Activated naive CD8-positive, alpha-beta T cell treated with anti-CD3 and anti-CD28 coated beads for 36 hours (primary cell): ENCODE results near the gene SOCS6. TPM values are rescaled to one million over a fixed set of nuclear protein-coding genes. Genes with fewer than 3 reads are reported as not detected.
"Not testable (repeated sequence)": the region's sequence is repeated elsewhere in the genome, so short reads cannot be mapped to it uniquely, and the experiment has no call there.

Source experiments
- DNase-seq: peaks from one replicate; pipeline ENCODE4 v3.0.0; 2021
- H3K27ac Mint-ChIP-seq: one replicate; pipeline ENCODE4 v1.8.0; 2022; ENCODE audit warnings: mild to moderate bottlenecking, moderate library complexity, mixed read lengths
- H3K27me3 Mint-ChIP-seq: one replicate; pipeline ENCODE4 v1.8.0; 2022; ENCODE audit warnings: mild to moderate bottlenecking, mixed read lengths
- H3K36me3 Mint-ChIP-seq: one replicate; pipeline ENCODE4 v1.8.0; 2021; ENCODE audit warnings: mild to moderate bottlenecking, mixed read lengths
- H3K4me1 Mint-ChIP-seq: one replicate; pipeline ENCODE4 v1.8.0; 2021; ENCODE audit warnings: mixed read lengths
- H3K4me3 Mint-ChIP-seq: one replicate; pipeline ENCODE4 v1.8.0; 2022; ENCODE audit warnings: mild to moderate bottlenecking, moderate library complexity, mixed read lengths
- H3K9me3 Mint-ChIP-seq: one replicate; pipeline ENCODE4 v1.8.0; 2022; ENCODE audit warnings: mixed read lengths
- total RNA-seq, 2 experiments: library from RNA; stranded (reverse); gene quantifications; one replicate each; pipeline ENCODE4 v1.2.3, GENCODE V29; 2021

The SOCS6 gene
- total RNA-seq, 2 experiments from 2014 or later: 2.1 to 2.2 TPM

DNA sequence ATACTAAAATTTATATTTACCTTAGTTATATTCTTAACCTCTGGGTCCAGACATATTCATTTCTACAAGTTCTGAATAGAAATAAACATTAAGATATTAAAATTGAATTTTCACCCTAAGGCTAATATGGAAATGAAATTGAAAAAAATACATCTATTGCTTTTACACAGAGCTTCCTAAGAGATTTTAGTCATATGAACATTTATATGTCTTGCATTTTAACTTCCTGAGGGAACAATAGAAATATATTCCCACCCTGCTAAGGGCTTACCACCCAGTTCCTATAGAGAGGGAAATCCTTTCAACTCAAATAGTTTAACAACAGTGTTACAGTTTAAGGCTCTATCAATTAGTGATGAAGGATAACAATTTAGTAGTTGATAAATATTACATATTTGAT is 60.5 kb downstream of the SOCS6 start:
- H3K27me3 Mint-ChIP-seq: no peaks in the 10 kb centered on the region
- DNase-seq: no peak
- H3K36me3 Mint-ChIP-seq: peaks cover 2% of the 10 kb centered on the region
- no peak overlapping the region for H3K27ac Mint-ChIP-seq
- peaks cover 11% of the 10 kb centered on the region for H3K9me3 Mint-ChIP-seq
- H3K4me1 Mint-ChIP-seq: no peaks in the 10 kb centered on the region
- no peak overlapping the region for H3K4me3 Mint-ChIP-seq

DNA sequence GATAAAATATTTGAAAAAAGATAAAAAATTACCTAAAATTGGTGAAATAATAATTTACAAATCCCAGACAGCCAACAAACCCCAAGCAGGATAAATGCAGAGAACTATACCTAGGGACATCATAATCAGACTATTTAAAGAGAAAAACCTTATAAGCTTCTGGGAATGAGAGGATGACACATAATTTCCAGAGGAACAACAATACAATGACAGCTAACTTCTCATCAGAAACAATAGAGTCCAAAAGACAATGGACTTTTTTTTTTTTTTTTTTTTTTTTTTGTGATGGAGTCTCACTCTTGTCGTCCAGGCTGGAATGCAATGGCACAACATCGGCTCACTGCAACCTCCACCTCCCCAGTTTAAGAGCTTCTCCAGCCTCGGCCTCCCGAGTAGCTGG is 65.2 kb downstream of the SOCS6 start:
- no peaks in the 10 kb centered on the region for H3K36me3 Mint-ChIP-seq
- no peaks in the 10 kb centered on the region for H3K4me1 Mint-ChIP-seq
- peaks cover 14% of the 10 kb centered on the region for H3K9me3 Mint-ChIP-seq
- H3K27me3 Mint-ChIP-seq: no peaks in the 10 kb centered on the region
- no peak for DNase-seq
- H3K27ac Mint-ChIP-seq: no peak overlapping the region
- no peak overlapping the region for H3K4me3 Mint-ChIP-seq

DNA sequence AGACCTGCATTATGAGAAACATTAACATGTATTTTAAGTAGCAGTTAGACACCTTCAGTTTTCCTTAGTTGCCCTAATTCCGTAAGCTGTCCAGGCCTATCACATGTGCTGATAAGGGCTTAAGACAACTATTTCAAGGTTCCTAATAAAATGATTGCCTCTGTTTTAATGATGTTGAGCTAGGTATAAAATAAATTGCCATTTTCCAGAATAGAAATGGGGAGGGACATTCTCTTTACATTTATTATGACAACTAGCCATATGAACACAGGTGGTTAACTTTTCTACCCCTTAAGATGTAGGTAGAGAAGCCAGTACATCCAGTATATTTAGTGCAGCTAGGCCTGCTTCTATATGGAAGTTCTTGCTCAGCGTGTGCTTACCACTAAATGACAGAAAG is 65.9 kb downstream of the SOCS6 start:
- H3K9me3 Mint-ChIP-seq: peaks cover 14% of the 10 kb centered on the region
- no peaks in the 10 kb centered on the region for H3K27me3 Mint-ChIP-seq
- H3K4me3 Mint-ChIP-seq: no peak overlapping the region
- H3K4me1 Mint-ChIP-seq: no peaks in the 10 kb centered on the region
- H3K27ac Mint-ChIP-seq: no peak overlapping the region
- no peak for DNase-seq
- no peaks in the 10 kb centered on the region for H3K36me3 Mint-ChIP-seq

DNA sequence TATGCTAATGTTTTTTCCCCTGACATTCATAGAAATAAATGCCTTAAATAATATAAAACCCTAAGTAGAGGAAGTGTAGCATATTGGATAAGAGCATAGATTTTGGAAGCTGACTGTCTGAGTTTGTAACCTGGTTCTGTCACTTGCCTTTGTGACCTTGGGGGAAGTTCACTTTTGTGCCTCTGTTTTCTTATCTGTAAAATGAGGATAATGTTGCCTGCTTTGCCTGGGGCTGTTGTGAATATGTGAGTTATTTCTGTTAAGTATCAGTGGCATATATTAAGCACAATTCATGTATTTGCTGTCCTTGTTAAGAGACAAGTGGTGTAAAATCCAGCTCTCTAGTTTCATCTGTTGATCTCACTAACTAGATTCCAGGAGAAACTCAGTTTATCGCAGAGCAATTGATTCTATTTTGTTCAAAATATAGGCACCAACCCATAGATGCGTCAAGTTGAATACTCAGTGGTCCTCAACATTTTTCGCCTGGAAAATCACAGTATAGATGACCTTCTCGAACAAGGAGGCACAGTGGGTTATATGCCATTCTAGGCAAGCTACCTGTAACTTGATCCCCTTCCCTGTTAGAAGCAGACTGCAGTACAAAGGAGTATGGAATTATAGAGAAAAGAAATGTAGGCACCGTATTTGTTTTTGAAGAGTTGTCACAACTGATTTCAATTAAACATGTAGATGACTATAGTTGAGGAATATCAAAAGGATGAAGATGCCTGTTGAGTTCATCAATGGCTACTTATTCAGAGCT is 67.0 kb downstream of the SOCS6 start:
- Mint-ChIP-seq H3K4me1 (no peaks in the 10 kb centered on the region), H3K36me3 (no peaks in the 10 kb centered on the region), H3K27me3 (no peaks in the 10 kb centered on the region), H3K27ac (no peak overlapping the region), H3K4me3 (no peak overlapping the region), H3K9me3 (peaks cover 14% of the 10 kb centered on the region)
- DNase-seq: no peak

DNA sequence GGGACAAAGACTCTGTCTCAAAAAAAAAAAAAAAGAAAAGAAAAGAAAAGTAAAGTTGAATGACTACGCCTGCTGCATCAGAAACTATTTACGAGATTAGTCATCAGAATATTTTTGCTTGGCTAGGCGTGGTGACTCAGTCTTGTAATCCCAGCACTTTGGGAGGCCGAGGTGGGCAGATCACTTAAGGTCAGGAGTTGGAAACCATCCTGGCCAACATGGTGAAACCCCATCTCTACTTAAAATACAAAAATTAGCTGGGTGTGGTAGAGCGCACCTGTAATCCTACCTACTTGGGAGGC is 69.2 kb downstream of the SOCS6 start:
- not testable (repeated sequence) for DNase-seq, H3K36me3 Mint-ChIP-seq, H3K4me3 Mint-ChIP-seq, H3K27ac Mint-ChIP-seq, H3K27me3 Mint-ChIP-seq, H3K4me1 Mint-ChIP-seq
- peaks cover 11% of the 10 kb centered on the region for H3K9me3 Mint-ChIP-seq

DNA sequence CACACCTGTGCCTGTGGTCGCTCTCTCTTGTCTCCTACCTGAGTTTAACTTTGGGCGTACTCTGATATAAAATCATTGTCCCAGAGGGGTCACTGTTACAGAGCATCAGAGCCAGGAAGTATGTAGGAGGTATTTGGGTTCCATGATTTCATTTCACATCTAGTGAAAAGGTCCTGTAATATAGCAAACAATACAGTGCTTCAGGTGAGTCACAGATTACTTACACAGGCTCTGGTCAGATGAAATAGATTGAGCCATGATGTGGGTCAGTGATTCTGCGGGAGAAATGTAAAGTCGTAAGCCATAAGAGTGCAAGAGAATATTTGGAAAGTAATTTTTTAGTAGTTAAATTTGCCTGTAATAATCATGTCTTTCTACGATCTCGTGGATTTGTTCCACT is 70.2 kb downstream of the SOCS6 start:
- Mint-ChIP-seq H3K4me1 (no peaks in the 10 kb centered on the region), H3K9me3 (peaks cover 4% of the 10 kb centered on the region), H3K27ac (no peak overlapping the region), H3K36me3 (no peaks in the 10 kb centered on the region), H3K4me3 (no peak overlapping the region), H3K27me3 (no peaks in the 10 kb centered on the region)
- no peak for DNase-seq

DNA sequence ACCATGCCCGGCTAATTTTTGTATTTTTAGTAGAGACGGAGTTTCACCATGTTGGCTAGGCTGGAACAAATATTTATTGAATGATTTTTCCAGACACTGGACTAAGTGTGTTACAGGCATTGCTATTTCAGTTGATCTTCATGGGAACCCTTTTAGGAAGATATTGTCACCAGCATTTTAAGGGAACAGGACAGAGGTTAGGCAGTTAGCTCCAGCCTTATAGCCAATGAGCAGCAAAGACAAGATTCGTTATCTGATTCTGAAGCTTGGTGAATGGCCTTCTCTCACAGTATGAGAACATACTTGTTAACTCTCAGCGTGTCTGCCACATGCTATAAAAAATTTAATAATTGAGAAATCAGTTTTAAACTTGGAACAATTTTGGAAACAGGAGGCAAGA is 73.4 kb downstream of the SOCS6 start:
- Mint-ChIP-seq H3K4me3 (no peak overlapping the region), H3K27ac (no peak overlapping the region), H3K27me3 (no peaks in the 10 kb centered on the region), H3K4me1 (no peaks in the 10 kb centered on the region), H3K9me3 (no peaks in the 10 kb centered on the region), H3K36me3 (no peaks in the 10 kb centered on the region)
- DNase-seq: no peak

DNA sequence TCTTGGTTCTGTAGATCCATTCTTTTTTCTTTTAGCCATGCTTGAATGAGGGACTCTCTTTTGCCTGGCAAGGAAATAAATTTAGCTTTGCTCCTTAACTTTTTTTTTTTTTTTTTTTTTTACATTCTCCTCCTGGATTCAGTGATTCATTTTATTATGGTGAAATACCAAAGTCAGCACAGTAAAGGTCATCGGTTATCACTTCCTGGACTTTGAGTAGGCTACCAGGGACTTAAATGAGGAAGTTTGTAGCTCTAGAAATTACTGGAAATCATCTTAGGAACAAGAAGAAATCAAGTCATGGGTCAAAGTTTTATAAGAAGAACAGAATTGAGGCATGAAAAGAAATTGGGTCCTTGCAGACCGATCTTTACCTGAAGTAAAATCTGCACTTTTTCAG is 75.0 kb downstream of the SOCS6 start:
- peaks cover 5% of the 10 kb centered on the region for H3K27me3 Mint-ChIP-seq
- H3K9me3 Mint-ChIP-seq: no peaks in the 10 kb centered on the region
- no peak overlapping the region for H3K27ac Mint-ChIP-seq
- H3K4me1 Mint-ChIP-seq: no peaks in the 10 kb centered on the region
- DNase-seq: no peak
- H3K36me3 Mint-ChIP-seq: no peaks in the 10 kb centered on the region
- H3K4me3 Mint-ChIP-seq: no peak overlapping the region

DNA sequence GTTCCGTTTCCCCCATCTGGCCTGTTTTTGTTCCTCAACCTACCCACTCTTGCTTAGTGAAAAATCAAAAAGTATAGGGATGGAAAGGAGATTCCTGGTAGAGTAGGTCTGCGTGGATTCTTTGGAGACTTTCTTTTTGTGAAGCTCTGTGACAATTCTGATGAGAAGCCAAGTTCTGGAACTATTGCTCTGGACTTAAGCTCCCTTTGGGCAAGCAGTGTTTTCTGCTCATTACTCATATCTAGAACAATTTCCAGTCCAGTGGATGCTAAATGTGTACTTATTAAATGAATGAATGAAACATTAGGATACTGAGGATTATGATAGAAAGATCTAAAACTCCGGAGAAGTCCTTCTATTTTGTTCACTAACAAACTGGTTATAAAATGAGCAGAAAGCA is 76.5 kb downstream of the SOCS6 start:
- H3K36me3 Mint-ChIP-seq: no peaks in the 10 kb centered on the region
- no peak for DNase-seq
- H3K27ac Mint-ChIP-seq: no peak overlapping the region
- H3K9me3 Mint-ChIP-seq: no peaks in the 10 kb centered on the region
- H3K4me1 Mint-ChIP-seq: no peaks in the 10 kb centered on the region
- no peak overlapping the region for H3K4me3 Mint-ChIP-seq
- peaks cover 5% of the 10 kb centered on the region for H3K27me3 Mint-ChIP-seq

DNA sequence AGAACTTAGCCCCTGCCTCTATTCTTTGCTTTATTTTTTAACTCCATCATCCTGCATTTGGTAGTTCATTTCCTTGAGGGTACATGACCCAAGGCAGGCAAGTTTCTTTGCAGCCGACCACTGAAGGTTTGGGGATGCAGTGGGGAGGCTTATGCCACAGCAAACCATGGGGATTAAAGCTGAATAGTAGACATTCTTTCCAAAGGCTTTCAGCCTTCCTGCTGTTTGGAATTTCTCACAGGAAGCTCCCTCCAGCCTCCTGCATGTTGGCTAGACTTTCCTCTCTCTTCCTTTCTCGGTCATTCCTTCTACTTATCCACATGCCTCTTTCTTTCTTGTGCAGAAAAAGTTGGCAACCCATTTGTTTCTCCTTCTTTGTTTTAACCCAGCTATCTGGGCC is 77.3 kb downstream of the SOCS6 start:
- Mint-ChIP-seq H3K9me3 (no peaks in the 10 kb centered on the region), H3K4me3 (no peak overlapping the region), H3K27ac (no peak overlapping the region), H3K27me3 (peaks cover 5% of the 10 kb centered on the region), H3K36me3 (no peaks in the 10 kb centered on the region), H3K4me1 (no peaks in the 10 kb centered on the region)
- DNase-seq: no peak

DNA sequence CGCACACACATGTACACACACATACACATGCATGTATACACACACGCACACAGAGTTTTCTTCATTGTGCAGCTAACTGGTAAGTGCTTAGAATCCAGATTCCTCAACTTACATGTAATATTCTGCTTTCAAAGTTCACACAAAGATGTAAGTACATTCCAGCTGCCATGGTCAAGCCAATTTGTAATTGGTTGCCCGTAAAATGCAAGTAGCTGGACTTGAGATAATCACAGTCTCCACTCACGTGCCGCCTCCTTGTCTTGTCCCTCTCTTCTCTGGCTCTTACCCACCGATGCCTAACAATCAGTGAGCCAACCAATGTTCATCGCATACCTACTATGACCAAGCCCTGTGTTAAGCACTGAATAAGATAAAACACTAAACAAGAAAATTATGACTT is 77.8 kb downstream of the SOCS6 start:
- H3K36me3 Mint-ChIP-seq: no peaks in the 10 kb centered on the region
- no peak for DNase-seq
- H3K4me3 Mint-ChIP-seq: no peak overlapping the region
- H3K27me3 Mint-ChIP-seq: peaks cover 5% of the 10 kb centered on the region
- H3K27ac Mint-ChIP-seq: no peak overlapping the region
- no peaks in the 10 kb centered on the region for H3K4me1 Mint-ChIP-seq
- H3K9me3 Mint-ChIP-seq: no peaks in the 10 kb centered on the region

DNA sequence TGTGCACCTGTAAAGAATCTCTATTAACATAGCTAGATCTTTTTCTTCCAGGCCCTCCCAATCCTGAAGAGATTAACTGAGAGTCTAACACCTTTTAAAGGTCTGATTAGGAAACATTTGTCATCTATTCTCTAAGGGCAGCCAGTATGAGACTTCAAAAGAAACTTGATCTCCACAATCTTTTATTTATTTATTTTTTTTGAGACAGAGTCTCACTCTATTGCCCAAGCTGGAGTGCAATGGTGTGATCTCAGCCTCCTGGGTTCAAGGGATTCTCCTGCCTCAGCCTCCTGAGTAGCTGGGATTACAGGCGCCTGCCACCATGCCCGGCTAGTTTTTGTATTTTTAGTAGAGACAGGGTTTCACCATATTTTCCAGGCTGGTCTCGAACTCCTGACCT is 78.5 kb downstream of the SOCS6 start:
- not testable (repeated sequence) for H3K36me3 Mint-ChIP-seq, H3K27me3 Mint-ChIP-seq, H3K9me3 Mint-ChIP-seq, H3K4me3 Mint-ChIP-seq, H3K4me1 Mint-ChIP-seq, H3K27ac Mint-ChIP-seq, DNase-seq

DNA sequence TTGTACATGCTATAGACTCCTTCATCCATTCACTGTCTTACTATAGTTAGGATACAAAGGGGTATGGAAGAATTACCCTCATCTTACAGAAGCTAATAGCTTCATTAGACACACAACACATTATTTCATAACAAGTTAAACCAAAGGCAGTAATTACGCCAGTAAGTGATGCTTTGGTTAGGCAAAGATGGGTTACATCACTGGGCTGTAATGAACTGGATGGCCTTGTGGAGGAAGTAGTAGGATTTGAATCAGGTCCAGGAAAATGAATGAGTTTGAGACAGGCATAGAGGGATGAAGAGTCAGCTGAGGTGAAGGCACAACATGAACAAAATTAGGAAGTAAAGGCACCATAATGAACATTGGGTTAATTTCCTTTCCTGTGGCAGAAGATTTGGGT is 80.1 kb downstream of the SOCS6 start:
- Mint-ChIP-seq H3K4me3 (no peak overlapping the region), H3K9me3 (no peaks in the 10 kb centered on the region), H3K36me3 (no peaks in the 10 kb centered on the region), H3K27me3 (peaks cover 5% of the 10 kb centered on the region), H3K4me1 (no peaks in the 10 kb centered on the region), H3K27ac (no peak overlapping the region)
- DNase-seq: no peak

DNA sequence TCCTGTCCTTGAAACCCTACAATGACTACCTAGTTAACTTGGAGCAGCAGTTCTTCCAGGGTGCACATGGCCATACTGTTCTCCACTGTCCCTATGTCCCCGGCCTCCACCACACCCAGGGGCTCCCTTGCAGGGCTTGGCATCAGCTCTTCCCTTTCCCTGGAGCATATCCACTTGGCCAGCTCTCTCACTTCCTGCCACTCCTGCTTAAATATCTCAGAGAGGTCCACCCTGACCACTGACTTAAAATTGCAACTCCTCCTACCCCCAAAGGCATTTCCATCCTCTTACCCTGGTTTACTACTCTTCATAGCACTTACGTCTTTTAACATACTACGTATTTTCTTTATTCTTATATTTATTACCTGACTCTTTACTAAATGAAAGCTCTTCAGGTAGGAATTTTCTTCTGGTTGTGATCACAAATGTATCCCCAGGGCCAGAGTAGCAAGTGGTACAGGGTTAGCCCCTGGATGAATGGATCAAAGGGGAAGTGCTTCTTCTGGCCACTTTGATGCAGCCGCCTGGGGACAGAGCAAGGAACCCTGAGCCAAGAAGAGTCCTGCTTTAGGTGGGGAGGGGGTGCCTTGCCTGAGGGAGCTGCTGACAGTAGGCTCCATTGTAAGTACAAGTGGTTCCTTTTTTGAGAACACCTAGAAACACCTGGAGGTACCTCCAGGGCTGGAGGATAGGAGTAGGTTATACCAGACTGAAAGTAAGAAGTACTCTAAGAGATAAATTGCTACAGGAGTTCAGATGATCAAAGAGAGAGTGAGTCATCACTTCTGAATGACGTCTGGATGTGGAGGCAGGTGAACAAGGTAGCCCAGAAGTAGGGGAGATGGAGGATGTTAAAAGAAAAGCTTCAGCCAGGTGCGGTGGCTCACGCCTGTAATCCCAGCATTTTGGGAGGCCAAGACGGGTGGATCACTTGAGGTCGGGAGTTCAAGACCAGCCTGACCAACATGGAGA is 82.2 kb downstream of the SOCS6 start:
- Mint-ChIP-seq H3K4me3 (no peak overlapping the region), H3K27ac (no peak overlapping the region), H3K36me3 (no peaks in the 10 kb centered on the region), H3K27me3 (peaks cover 5% of the 10 kb centered on the region), H3K9me3 (no peaks in the 10 kb centered on the region), H3K4me1 (no peaks in the 10 kb centered on the region)
- DNase-seq: no peak

DNA sequence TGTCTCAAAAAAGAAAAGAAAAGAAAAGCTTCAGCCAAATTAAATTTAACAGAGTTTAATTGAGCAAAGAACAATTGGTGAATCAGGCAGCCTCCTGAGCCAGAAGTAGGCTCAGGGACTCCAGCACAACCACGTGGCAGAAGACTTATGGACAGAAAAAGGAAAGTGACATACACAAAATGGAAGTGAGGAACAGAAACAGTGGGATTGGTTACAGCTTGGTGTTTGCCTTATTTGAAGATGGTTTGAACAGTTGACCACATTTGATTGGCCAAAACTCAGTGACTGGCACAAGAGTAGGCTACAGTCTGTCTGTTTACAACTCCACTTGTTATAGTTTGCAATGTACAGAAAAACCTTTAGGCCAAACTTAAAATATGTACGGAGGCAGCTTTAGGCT is 83.1 kb downstream of the SOCS6 start:
- no peak for DNase-seq
- Mint-ChIP-seq H3K27me3 (peaks cover 5% of the 10 kb centered on the region), H3K4me1 (no peaks in the 10 kb centered on the region), H3K36me3 (no peaks in the 10 kb centered on the region), H3K27ac (no peak overlapping the region), H3K9me3 (no peaks in the 10 kb centered on the region), H3K4me3 (no peak overlapping the region)
